ENCODE results near the gene CEP120.

- no peak for TF ChIP-seq CTCF (IDR thresholded peaks at IDR 0.05)
- TF ChIP-seq EP300 (IDR thresholded peaks at IDR 0.05) = no peak
- TF ChIP-seq POLR2A (IDR thresholded peaks at IDR 0.05; ENCODE audit: low read depth) = no peak
- no peak for TF ChIP-seq POLR2AphosphoS5 (IDR thresholded peaks at IDR 0.05)
Measured at GRCh38 chr5:123421773-123422172, 1.4 kb downstream of the CEP120 start.

Measured in esophagus muscularis mucosa (tissue), 4 donors.